HL-60 (cell line): ENCODE measurements around the gene EPHA2.

Experiments used
- DNase-seq, 2 experiments: peaks; one replicate each; pipeline ENCODE4 v3.0.0-alpha.2; 2010 to 2020; ENCODE audit warnings: low read depth in 1 of 2, low spot score in 1 of 2
- H3K27ac ChIP-seq: fragments of 250-450 bp; sonication (Bioruptor Pico); replicated peaks from 2 replicates; pipeline ENCODE4 v1.5.1; 2020; ENCODE audit warnings: mild to moderate bottlenecking, moderate library complexity
- H3K27me3 ChIP-seq: fragments of 250-450 bp; sonication (Bioruptor Pico); 2 replicates; pipeline ENCODE4 v1.5.1; 2021; ENCODE audit warnings: mild to moderate bottlenecking, moderate library complexity; ENCODE audit not compliant: insufficient read depth, poor library complexity, severe bottlenecking
- H3K4me3 ChIP-seq: replicated peaks from 2 replicates; pipeline ENCODE4 v1.5.1; 2011; ENCODE audit warnings: mild to moderate bottlenecking, control low read depth, low read length; ENCODE audit not compliant: insufficient read depth
- GABPA ChIP-seq: IDR thresholded peaks from 2 replicates; pipeline ENCODE4 v1.6.1; 2012; ENCODE audit warnings: low read depth
- POLR2AphosphoS5 ChIP-seq: IDR thresholded peaks from 2 replicates; pipeline ENCODE4 v1.6.1; 2012; ENCODE audit warnings: low read depth
- SPI1 ChIP-seq: IDR thresholded peaks from 2 replicates; pipeline ENCODE4 v1.6.1; 2012; ENCODE audit warnings: low read depth, mild to moderate bottlenecking, borderline replicate concordance
- TF ChIP-seq, protein P1 (sequence below): IDR thresholded peaks from one replicate; pipeline ENCODE4 v1.5.1; 2011; ENCODE audit warnings: low read length, control low read depth, inconsistent platforms; ENCODE audit not compliant: insufficient read depth
- TF ChIP-seq, protein P2 (sequence below): IDR thresholded peaks from 2 replicates; pipeline ENCODE4 v1.6.1; 2012; ENCODE audit warnings: low read depth; ENCODE audit not compliant: insufficient replicate concordance

Gene EPHA2

DNA sequence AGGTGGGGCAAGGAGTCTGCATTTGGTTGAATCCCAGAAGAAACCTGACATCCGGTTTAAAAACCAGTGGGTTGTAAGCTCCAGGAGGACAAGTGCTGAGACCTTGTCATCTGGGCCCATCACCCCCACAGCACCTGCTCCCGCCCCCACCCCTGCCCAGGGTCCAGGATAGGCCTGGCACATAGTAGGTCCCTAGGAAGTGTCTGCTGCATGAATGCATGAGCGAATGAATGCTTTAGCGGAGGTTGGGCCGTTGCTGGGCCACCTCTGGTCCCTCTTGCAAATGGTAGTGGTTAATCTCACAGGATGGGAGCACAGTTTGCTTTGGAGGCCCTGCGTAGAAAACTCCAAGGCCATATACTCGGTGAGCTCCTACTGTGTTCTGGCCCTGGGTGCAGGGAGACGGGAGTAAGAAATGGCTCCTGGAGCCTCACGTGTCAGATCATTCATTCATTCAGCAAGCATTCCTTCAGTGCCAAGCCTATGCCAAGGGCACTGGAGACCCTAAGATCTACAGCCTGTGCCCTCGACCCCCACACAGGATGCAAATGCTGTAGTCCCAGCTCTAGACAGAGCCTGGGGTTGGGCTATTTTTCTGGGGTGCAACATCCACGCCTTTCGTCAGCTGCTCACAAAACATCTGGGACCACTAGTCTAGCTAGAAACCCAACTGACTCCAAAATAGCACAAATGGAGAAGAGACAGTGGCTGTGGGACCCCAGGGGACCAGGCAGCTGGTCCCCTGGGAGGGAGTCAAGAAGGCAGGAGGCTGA is 28.9 kb downstream of the EPHA2 start:
- H3K4me3 ChIP-seq: no peak overlapping the region
- H3K27ac ChIP-seq: no peak overlapping the region
- DNase-seq: no peak
- TF ChIP-seq POLR2AphosphoS5: no peak
- TF ChIP-seq GABPA: no peak
- TF ChIP-seq, protein P1, sequence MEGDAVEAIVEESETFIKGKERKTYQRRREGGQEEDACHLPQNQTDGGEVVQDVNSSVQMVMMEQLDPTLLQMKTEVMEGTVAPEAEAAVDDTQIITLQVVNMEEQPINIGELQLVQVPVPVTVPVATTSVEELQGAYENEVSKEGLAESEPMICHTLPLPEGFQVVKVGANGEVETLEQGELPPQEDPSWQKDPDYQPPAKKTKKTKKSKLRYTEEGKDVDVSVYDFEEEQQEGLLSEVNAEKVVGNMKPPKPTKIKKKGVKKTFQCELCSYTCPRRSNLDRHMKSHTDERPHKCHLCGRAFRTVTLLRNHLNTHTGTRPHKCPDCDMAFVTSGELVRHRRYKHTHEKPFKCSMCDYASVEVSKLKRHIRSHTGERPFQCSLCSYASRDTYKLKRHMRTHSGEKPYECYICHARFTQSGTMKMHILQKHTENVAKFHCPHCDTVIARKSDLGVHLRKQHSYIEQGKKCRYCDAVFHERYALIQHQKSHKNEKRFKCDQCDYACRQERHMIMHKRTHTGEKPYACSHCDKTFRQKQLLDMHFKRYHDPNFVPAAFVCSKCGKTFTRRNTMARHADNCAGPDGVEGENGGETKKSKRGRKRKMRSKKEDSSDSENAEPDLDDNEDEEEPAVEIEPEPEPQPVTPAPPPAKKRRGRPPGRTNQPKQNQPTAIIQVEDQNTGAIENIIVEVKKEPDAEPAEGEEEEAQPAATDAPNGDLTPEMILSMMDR: no peak
- TF ChIP-seq, protein P2, sequence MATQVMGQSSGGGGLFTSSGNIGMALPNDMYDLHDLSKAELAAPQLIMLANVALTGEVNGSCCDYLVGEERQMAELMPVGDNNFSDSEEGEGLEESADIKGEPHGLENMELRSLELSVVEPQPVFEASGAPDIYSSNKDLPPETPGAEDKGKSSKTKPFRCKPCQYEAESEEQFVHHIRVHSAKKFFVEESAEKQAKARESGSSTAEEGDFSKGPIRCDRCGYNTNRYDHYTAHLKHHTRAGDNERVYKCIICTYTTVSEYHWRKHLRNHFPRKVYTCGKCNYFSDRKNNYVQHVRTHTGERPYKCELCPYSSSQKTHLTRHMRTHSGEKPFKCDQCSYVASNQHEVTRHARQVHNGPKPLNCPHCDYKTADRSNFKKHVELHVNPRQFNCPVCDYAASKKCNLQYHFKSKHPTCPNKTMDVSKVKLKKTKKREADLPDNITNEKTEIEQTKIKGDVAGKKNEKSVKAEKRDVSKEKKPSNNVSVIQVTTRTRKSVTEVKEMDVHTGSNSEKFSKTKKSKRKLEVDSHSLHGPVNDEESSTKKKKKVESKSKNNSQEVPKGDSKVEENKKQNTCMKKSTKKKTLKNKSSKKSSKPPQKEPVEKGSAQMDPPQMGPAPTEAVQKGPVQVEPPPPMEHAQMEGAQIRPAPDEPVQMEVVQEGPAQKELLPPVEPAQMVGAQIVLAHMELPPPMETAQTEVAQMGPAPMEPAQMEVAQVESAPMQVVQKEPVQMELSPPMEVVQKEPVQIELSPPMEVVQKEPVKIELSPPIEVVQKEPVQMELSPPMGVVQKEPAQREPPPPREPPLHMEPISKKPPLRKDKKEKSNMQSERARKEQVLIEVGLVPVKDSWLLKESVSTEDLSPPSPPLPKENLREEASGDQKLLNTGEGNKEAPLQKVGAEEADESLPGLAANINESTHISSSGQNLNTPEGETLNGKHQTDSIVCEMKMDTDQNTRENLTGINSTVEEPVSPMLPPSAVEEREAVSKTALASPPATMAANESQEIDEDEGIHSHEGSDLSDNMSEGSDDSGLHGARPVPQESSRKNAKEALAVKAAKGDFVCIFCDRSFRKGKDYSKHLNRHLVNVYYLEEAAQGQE: no peak
- TF ChIP-seq SPI1: no peak
- H3K27me3 ChIP-seq: peaks cover 28% of the 10 kb centered on the region

DNA sequence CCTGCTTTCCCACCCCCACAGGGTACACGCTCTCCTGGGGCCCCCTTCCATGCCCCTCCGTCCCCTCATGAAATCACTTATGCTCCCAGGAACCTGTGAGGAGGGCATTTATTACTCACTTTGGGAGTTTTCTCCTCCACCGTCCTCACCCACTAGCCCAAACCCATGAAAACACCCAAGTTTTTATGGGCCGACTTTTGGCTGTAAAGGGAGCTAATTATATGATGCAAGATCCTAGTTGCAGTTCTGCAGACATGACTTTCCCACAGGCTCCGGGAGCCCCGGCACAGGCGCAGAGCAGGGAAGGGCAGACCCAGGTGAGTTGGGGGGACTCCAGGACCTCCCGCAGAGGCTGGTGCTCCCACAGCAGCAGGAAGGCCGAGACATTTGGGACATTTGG is 29.7 kb downstream of the EPHA2 start:
- Histone ChIP-seq H3K4me3 (no peak overlapping the region), H3K27me3 (peaks cover 31% of the 10 kb centered on the region), H3K27ac (no peak overlapping the region)
- no peak for TF ChIP-seq SPI1
- TF ChIP-seq POLR2AphosphoS5: no peak
- TF ChIP-seq, protein P1: no peak
- TF ChIP-seq GABPA: no peak
- TF ChIP-seq, protein P2: no peak
- no peak for DNase-seq

DNA sequence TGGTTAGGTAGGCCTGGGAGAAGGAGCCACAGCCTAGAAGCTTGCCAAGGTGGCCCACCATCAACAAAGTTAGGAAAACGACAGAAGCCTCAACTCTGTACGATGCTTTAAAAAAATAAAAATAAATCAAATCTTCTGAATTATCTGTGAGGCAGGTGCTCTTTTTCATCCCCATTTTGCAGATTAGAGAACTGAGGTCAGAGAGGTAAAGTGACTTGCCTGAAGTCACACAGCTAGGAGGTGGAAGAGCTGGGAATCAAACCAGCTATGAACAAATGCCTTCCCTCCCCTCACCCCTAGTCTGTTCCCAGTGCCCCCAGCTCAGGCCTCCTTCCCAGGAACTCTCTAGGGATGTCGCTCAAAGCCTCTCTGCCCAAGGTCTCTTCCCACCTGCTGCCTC is 30.4 kb downstream of the EPHA2 start:
- DNase-seq: no peak
- no peak overlapping the region for H3K27ac ChIP-seq
- H3K4me3 ChIP-seq: no peak overlapping the region
- TF ChIP-seq, protein P1: no peak
- peaks cover 31% of the 10 kb centered on the region for H3K27me3 ChIP-seq

DNA sequence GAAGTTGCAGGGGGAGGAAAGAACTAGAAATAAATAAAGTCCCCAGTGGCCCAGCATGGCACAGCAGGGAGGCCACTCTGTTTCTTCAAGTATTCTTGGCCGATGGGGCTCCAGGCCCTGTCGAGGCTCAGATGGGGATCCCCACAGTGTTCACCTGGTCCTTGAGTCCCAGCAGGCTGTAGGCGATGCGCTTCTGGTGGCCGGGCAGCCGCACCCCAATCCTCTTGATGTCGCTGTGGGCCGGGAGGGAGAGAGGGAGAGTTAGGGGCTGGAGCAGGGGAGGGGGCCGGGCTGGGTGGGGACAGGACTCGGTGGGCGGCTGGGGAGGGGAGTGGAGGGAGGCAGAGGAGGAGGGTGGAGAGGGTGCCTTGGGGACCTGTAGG is 30.8 kb downstream of the EPHA2 start:
- DNase-seq: no peak
- Histone ChIP-seq H3K27ac (no peak overlapping the region), H3K4me3 (no peak overlapping the region), H3K27me3 (peaks cover 31% of the 10 kb centered on the region)
- no peak for TF ChIP-seq GABPA
- TF ChIP-seq, protein P1: no peak
- TF ChIP-seq SPI1: no peak
- TF ChIP-seq, protein P2: no peak
- TF ChIP-seq POLR2AphosphoS5: no peak
